22Rv1 (cell line): ENCODE measurements around the gene MED4.

Experiments
- ZFX ChIP-seq: fragments of 450-650 bp; IDR thresholded peaks from 2 replicates; pipeline ENCODE4 v1.6.1; 2017; ENCODE audit warnings: antibody characterized with exemption, borderline replicate concordance
- TF ChIP-seq, protein P1 (sequence below): fragments of 450-650 bp; IDR thresholded peaks from 2 replicates; pipeline ENCODE4 v1.5.1; 2017; ENCODE audit warnings: mild to moderate bottlenecking

DNA sequence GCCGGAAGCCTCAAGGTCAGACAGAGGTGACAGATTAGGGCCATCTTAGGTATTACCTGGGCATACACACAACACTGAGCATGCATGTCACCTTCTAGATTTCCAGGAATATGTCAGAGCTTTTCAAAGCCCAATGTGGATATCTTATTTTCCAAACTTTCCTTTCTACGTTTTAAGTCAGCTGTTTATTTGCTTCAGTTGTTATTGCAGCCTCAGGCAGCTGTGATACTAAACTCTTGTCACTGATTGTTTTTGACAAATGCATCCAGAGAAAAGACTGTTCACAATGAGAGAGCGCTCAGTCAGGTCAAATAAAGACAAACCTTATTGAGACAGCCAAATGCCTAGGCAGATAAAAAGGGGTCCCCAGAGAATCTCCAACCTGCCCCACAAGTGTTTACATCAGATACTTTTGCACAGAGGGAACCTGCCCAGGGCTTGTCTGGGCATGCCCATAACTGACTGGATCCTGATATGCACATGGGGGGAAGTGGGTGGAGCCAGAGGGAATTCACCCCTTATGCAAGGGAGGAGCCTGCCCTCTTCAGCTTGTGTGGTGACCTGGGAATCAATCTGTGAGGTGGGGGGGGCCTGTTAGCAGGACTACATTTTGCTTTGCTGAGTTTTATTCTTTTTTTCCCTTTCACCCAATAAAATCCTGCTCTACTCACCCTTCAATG, 28.5 kb downstream of the MED4 start:
- TF ChIP-seq, protein P1, sequence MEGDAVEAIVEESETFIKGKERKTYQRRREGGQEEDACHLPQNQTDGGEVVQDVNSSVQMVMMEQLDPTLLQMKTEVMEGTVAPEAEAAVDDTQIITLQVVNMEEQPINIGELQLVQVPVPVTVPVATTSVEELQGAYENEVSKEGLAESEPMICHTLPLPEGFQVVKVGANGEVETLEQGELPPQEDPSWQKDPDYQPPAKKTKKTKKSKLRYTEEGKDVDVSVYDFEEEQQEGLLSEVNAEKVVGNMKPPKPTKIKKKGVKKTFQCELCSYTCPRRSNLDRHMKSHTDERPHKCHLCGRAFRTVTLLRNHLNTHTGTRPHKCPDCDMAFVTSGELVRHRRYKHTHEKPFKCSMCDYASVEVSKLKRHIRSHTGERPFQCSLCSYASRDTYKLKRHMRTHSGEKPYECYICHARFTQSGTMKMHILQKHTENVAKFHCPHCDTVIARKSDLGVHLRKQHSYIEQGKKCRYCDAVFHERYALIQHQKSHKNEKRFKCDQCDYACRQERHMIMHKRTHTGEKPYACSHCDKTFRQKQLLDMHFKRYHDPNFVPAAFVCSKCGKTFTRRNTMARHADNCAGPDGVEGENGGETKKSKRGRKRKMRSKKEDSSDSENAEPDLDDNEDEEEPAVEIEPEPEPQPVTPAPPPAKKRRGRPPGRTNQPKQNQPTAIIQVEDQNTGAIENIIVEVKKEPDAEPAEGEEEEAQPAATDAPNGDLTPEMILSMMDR = no peak
- TF ChIP-seq ZFX = no peak
